Astrocyte (in vitro differentiated cells and primary cell): ENCODE results near the gene CNTLN.

Experiments
- CTCF ChIP-seq: IDR thresholded peaks from 2 replicates; pipeline ENCODE4 v1.5.1; 2011; ENCODE audit warnings: low read depth, mild to moderate bottlenecking, inconsistent platforms, low read length, moderate library complexity; ENCODE audit not compliant: insufficient read depth
- EZH2 ChIP-seq: IDR thresholded peaks from 2 replicates; pipeline ENCODE4 v1.6.1; 2012; ENCODE audit warnings: mild to moderate bottlenecking, low read length, inconsistent platforms; ENCODE audit not compliant: insufficient read depth

DNA sequence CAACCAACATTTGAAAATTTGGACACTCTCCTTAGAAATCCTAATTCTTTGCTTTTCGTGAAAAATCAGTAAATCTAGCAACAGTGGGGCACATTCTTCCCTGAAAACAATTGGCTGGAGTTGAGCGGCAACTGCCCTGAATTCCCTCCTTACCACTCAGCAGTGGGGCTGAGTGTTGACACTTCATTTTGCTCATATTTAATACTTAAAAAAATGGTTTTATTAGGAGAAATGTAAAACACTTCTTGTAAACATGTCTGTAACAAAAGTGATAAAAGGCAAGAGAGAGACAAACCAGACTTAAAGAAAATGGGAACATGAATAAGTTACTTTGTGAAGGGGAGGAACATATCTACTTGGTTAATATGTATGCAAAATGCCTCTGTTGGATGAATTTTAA lies 193.5 kb downstream of the CNTLN start:
- TF ChIP-seq CTCF (no peak), EZH2 (no peak)
